ENCODE results near the gene HK1.

The HK1 gene

GRCh38 chr10:69414036-69415018, 136.0 kb downstream of the HK1 start:
- no peak for TF ChIP-seq GATA1 (IDR thresholded peaks at IDR 0.05; ENCODE audit: low read depth, low read length)
- no peak for TF ChIP-seq POLR2A (IDR thresholded peaks at IDR 0.05; ENCODE audit: low read length)
- DNase-seq: no peak

- DNase-seq: no peak
- TF ChIP-seq GATA1 (IDR thresholded peaks at IDR 0.05; ENCODE audit: low read depth, low read length) (no peak), POLR2A (IDR thresholded peaks at IDR 0.05; ENCODE audit: low read length) (no peak)
Observed at GRCh38 chr10:69415049-69415448, 136.8 kb downstream of the HK1 start.

- no peak for DNase-seq
- TF ChIP-seq GATA1 (IDR thresholded peaks at IDR 0.05; ENCODE audit: low read depth, low read length) (no peak), POLR2A (IDR thresholded peaks at IDR 0.05; ENCODE audit: low read length) (no peak)
Observed at GRCh38 chr10:69415951-69416350, 137.7 kb downstream of the HK1 start.

- no peak for TF ChIP-seq POLR2A (IDR thresholded peaks at IDR 0.05; ENCODE audit: low read length)
- TF ChIP-seq GATA1 (IDR thresholded peaks at IDR 0.05; ENCODE audit: low read depth, low read length): no peak
- DNase-seq: no peak
Observed at GRCh38 chr10:69416695-69417094, 138.4 kb downstream of the HK1 start, which contains the start of gene TACR2. TACR2 (minus strand) TSS chr10:69416918; CDS start chr10:69416323, 595 bp downstream.

GRCh38 chr10:69417542-69417941, 139.2 kb downstream of the HK1 start:
- no peak for DNase-seq
- TF ChIP-seq POLR2A (IDR thresholded peaks at IDR 0.05; ENCODE audit: low read length): no peak
- no peak for TF ChIP-seq GATA1 (IDR thresholded peaks at IDR 0.05; ENCODE audit: low read depth, low read length)

GRCh38 chr10:69418052-69418752, 139.9 kb downstream of the HK1 start:
- no peak for DNase-seq
- TF ChIP-seq GATA1 (IDR thresholded peaks at IDR 0.05; ENCODE audit: low read depth, low read length): no peak
- no peak for TF ChIP-seq POLR2A (IDR thresholded peaks at IDR 0.05; ENCODE audit: low read length)

- TF ChIP-seq POLR2A (IDR thresholded peaks at IDR 0.05; ENCODE audit: low read length) (no peak), GATA1 (IDR thresholded peaks at IDR 0.05; ENCODE audit: low read depth, low read length) (no peak)
- no peak for DNase-seq
Observed at GRCh38 chr10:69419096-69419743, 140.9 kb downstream of the HK1 start.

- TF ChIP-seq POLR2A (IDR thresholded peaks at IDR 0.05; ENCODE audit: low read length) (no peak), GATA1 (IDR thresholded peaks at IDR 0.05; ENCODE audit: low read depth, low read length) (no peak)
- DNase-seq: no peak
Observed at GRCh38 chr10:69419744-69420126, 141.4 kb downstream of the HK1 start.

GRCh38 chr10:69421611-69422308, 143.5 kb downstream of the HK1 start:
- no peak for DNase-seq
- TF ChIP-seq GATA1 (IDR thresholded peaks at IDR 0.05; ENCODE audit: low read depth, low read length) (no peak), POLR2A (IDR thresholded peaks at IDR 0.05; ENCODE audit: low read length) (no peak)

GRCh38 chr10:69422676-69423075, 144.4 kb downstream of the HK1 start:
- no peak for DNase-seq
- no peak for TF ChIP-seq POLR2A (IDR thresholded peaks at IDR 0.05; ENCODE audit: low read length)
- TF ChIP-seq GATA1 (IDR thresholded peaks at IDR 0.05; ENCODE audit: low read depth, low read length): no peak

- DNase-seq: no peak
- TF ChIP-seq GATA1 (IDR thresholded peaks at IDR 0.05; ENCODE audit: low read depth, low read length): no peak
- TF ChIP-seq POLR2A (IDR thresholded peaks at IDR 0.05; ENCODE audit: low read length): no peak
Observed at GRCh38 chr10:69425041-69425440, 146.7 kb downstream of the HK1 start.

- DNase-seq: no peak
- TF ChIP-seq GATA1 (IDR thresholded peaks at IDR 0.05; ENCODE audit: low read depth, low read length) (no peak), POLR2A (IDR thresholded peaks at IDR 0.05; ENCODE audit: low read length) (no peak)
Observed at GRCh38 chr10:69425511-69426298, 147.4 kb downstream of the HK1 start.

- no peak for TF ChIP-seq POLR2A (IDR thresholded peaks at IDR 0.05; ENCODE audit: low read length)
- TF ChIP-seq GATA1 (IDR thresholded peaks at IDR 0.05; ENCODE audit: low read depth, low read length): no peak
- no peak for DNase-seq
Observed at GRCh38 chr10:69426376-69426727, 148.1 kb downstream of the HK1 start.
